IMR-90 (cell line): ENCODE measurements around the gene CASP6. TPM values are rescaled to one million over a fixed set of nuclear protein-coding genes. Genes with fewer than 3 reads are reported as not detected.

Source experiments
- ATAC-seq: fragments of 200-7000 bp; cut with Tn5 transposase; 2 replicates; pipeline ENCODE4 v1.9.1; 2020; ENCODE audit warnings: low read depth, mild to moderate bottlenecking, moderate library complexity
- BruUV-seq: library from RNA; stranded (reverse); fragments of 400-500 nt; replicated peaks from 2 replicates; lab custom pipeline; 2021; lab: Mats Ljungman, UMichigan
- CTCF ChIA-PET: fragments of 300-600 bp; formaldehyde crosslinking; extraction: SDS; loops from one replicate; lab custom pipeline; 2021; ENCODE audit warnings: antibody characterized with exemption; lab: Yijun Ruan, JAX
- POLR2A ChIA-PET: fragments of 300-600 bp; sonication (Branson Sonifier 250); formaldehyde crosslinking; loops from one replicate; lab custom pipeline; 2022; ENCODE audit warnings: antibody characterized with exemption; ENCODE audit not compliant: unreplicated experiment; lab: Charles Lee
- DNase-seq: peaks from one replicate; pipeline ENCODE4 v3.0.0; 2013
- H2AFZ ChIP-seq: replicated peaks from 2 replicates; pipeline ENCODE3; 2013; ENCODE audit warnings: low read length, mild to moderate bottlenecking; ENCODE audit not compliant: poor library complexity
- H2AK5ac ChIP-seq: 2 replicates; pipeline ENCODE4 v1.6.1; 2013; ENCODE audit warnings: low read depth, low read length, inconsistent platforms
- H2AK9ac ChIP-seq: replicated peaks from 2 replicates; pipeline ENCODE3; 2013; ENCODE audit warnings: mild to moderate bottlenecking, low read depth, low read length, moderate library complexity; ENCODE audit not compliant: poor library complexity
- H2BK120ac ChIP-seq: 2 replicates; pipeline ENCODE4 v1.6.1; 2013; ENCODE audit warnings: low read depth, low read length, inconsistent platforms
- H2BK15ac ChIP-seq: 3 replicates; pipeline ENCODE4 v1.6.1; 2013; ENCODE audit warnings: low read depth, low read length, inconsistent platforms
- H2BK20ac ChIP-seq: 2 replicates; pipeline ENCODE4 v1.6.1; 2013; ENCODE audit warnings: low read depth, mild to moderate bottlenecking, inconsistent platforms, low read length, moderate library complexity
- H2BK5ac ChIP-seq: 2 replicates; pipeline ENCODE4 v1.6.1; 2013; ENCODE audit warnings: mild to moderate bottlenecking, low read depth, low read length, inconsistent platforms; ENCODE audit not compliant: poor library complexity, severe bottlenecking
- H3K14ac ChIP-seq: replicated peaks from 2 replicates; pipeline ENCODE4 v1.6.1; 2013; ENCODE audit warnings: low read depth, low read length, inconsistent platforms
- H3K18ac ChIP-seq: 2 replicates; pipeline ENCODE4 v1.6.1; 2013; ENCODE audit warnings: low read depth, low read length, control low read depth
- H3K23ac ChIP-seq: 2 replicates; pipeline ENCODE4 v1.6.1; 2013; ENCODE audit warnings: low read depth, low read length, inconsistent platforms
- H3K27ac ChIP-seq: 2 replicates; pipeline ENCODE4 v1.5.1; 2013; ENCODE audit warnings: mild to moderate bottlenecking, control low read depth, low read length; ENCODE audit not compliant: insufficient read depth
- H3K27me3 ChIP-seq: 2 replicates; pipeline ENCODE4 v1.6.1; 2013; ENCODE audit warnings: low read length; ENCODE audit not compliant: control insufficient read depth, insufficient read depth
- H3K36me3 ChIP-seq: 2 replicates; pipeline ENCODE4 v1.6.1; 2013; ENCODE audit warnings: low read length, mixed read lengths; ENCODE audit not compliant: control insufficient read depth, insufficient read depth
- H3K4ac ChIP-seq: 2 replicates; pipeline ENCODE4 v1.6.1; 2013; ENCODE audit warnings: low read depth, low read length, inconsistent platforms
- H3K4me1 ChIP-seq: 2 replicates; pipeline ENCODE4 v1.6.1; 2013; ENCODE audit warnings: low read length, mixed read lengths; ENCODE audit not compliant: control insufficient read depth, insufficient read depth
- H3K4me2 ChIP-seq: 2 replicates; pipeline ENCODE4 v1.6.1; 2013; ENCODE audit warnings: low read depth, mild to moderate bottlenecking, control low read depth, low read length, moderate library complexity
- H3K4me3 ChIP-seq: 2 replicates; pipeline ENCODE4 v1.5.1; 2013; ENCODE audit warnings: low read depth, mild to moderate bottlenecking, control low read depth, low read length, moderate library complexity; ENCODE audit not compliant: insufficient read depth
- H3K56ac ChIP-seq: 2 replicates; pipeline ENCODE4 v1.6.1; 2013; ENCODE audit warnings: low read length, inconsistent platforms; ENCODE audit not compliant: insufficient read depth; ENCODE audit errors: extremely low read depth
- H3K79me1 ChIP-seq, 2 experiments: 2 replicates each; pipeline ENCODE4 v1.6.1; 2013; ENCODE audit warnings: low read length in 2 of 2, inconsistent platforms in 1 of 2, low read depth in 1 of 2
- H3K9ac ChIP-seq: 2 replicates; pipeline ENCODE4 v1.6.1; 2013; ENCODE audit warnings: low read depth, low read length, control low read depth
- H3K9me1 ChIP-seq: 2 replicates; pipeline ENCODE4 v1.6.1; 2013; ENCODE audit warnings: low read length, inconsistent platforms; ENCODE audit not compliant: insufficient read depth
- H3K9me3 ChIP-seq: 2 replicates; pipeline ENCODE4 v1.6.1; 2013; ENCODE audit warnings: low read length; ENCODE audit not compliant: control insufficient read depth, insufficient read depth
- H4K20me1 ChIP-seq: 2 replicates; pipeline ENCODE4 v1.6.1; 2013; ENCODE audit warnings: low read length, inconsistent platforms; ENCODE audit not compliant: insufficient read depth
- H4K5ac ChIP-seq: 2 replicates; pipeline ENCODE4 v1.6.1; 2013; ENCODE audit warnings: mild to moderate bottlenecking, low read depth, low read length, control low read depth
- H4K8ac ChIP-seq, 2 experiments: 2 replicates each; pipeline ENCODE4 v1.6.1; 2013; ENCODE audit warnings: low read depth in 2 of 2, low read length in 2 of 2, control low read depth in 1 of 2, inconsistent platforms in 1 of 2
- H4K91ac ChIP-seq: 2 replicates; pipeline ENCODE4 v1.6.1; 2013; ENCODE audit warnings: low read depth, low read length, inconsistent platforms; ENCODE audit not compliant: insufficient read depth
- CEBPB ChIP-seq: IDR thresholded peaks from 2 replicates; pipeline ENCODE4 v1.6.1; 2012; ENCODE audit warnings: low read depth, low read length, improper control_type of control experiment
- CHD1 ChIP-seq: IDR thresholded peaks from 2 replicates; pipeline ENCODE4 v1.6.1; 2012; ENCODE audit warnings: low read depth, low read length, improper control_type of control experiment
- FOS ChIP-seq: fragments of 150-350 bp; IDR thresholded peaks from 2 replicates; pipeline ENCODE4 v1.6.1; 2016; ENCODE audit warnings: low read depth, low read length
- MAFK ChIP-seq: IDR thresholded peaks from 2 replicates; pipeline ENCODE4 v1.6.1; 2012; ENCODE audit warnings: low read depth, low read length, improper control_type of control experiment
- MAZ ChIP-seq: IDR thresholded peaks from 2 replicates; pipeline ENCODE4 v1.6.1; 2012; ENCODE audit warnings: low read depth, mild to moderate bottlenecking, low read length, improper control_type of control experiment, moderate library complexity, borderline replicate concordance
- MXI1 ChIP-seq: IDR thresholded peaks from 2 replicates; pipeline ENCODE4 v1.6.1; 2012; ENCODE audit warnings: low read depth, mild to moderate bottlenecking, low read length, moderate library complexity, borderline replicate concordance
- NFE2L2 ChIP-seq: fragments of 150-350 bp; IDR thresholded peaks from 2 replicates; pipeline ENCODE4 v1.6.1; 2016; ENCODE audit warnings: low read depth, mild to moderate bottlenecking, low read length
- POLR2A ChIP-seq: IDR thresholded peaks from 2 replicates; pipeline ENCODE4 v1.6.1; 2012; ENCODE audit warnings: mild to moderate bottlenecking, low read depth, low read length
- RCOR1 ChIP-seq: IDR thresholded peaks from 2 replicates; pipeline ENCODE4 v1.6.1; 2012; ENCODE audit warnings: mild to moderate bottlenecking, low read length, improper control_type of control experiment; ENCODE audit not compliant: insufficient replicate concordance
- RFX5 ChIP-seq: IDR thresholded peaks from 2 replicates; pipeline ENCODE4 v1.8.0; 2012; ENCODE audit warnings: low read depth, mild to moderate bottlenecking, low read length, moderate library complexity
- WGBS, 2 experiments: methylation state at CpG; one replicate each; pipeline versions ENCODE4 v1.1.5 to v1.1.7; 2013; ENCODE audit warnings: missing lambda C conversion rate in 2 of 2; ENCODE audit not compliant: insufficient read length in 1 of 2; ENCODE audit errors: extremely low coverage in 2 of 2; 5-methylcytosine and 5-hydroxymethylcytosine counted together
- dilution Hi-C: fragments of 300-500 bp; cut with HindIII; formaldehyde crosslinking; loops from one replicate; pipeline ENCODE4 v1.14.3; 2018; ENCODE audit warnings: low sequenced_read_pairs; ENCODE audit not compliant: unreplicated experiment
- in situ Hi-C: fragments of 300-500 bp; cut with MboI; formaldehyde crosslinking; loops from 3 replicates; pipeline ENCODE4 v1.14.3; 2019; ENCODE audit warnings: low sequenced_read_pairs, inconsistent platforms, mixed read lengths
- intact Hi-C: fragments of 100-400 bp; cut with micrococcal nuclease; formaldehyde crosslinking; loops from 2 replicates; pipeline ENCODE4 v1.10.0; 2022
- microRNA-seq, 2 experiments: library from miRNA; stranded (forward) in 1 of 2; unstranded in 1 of 2; fragments of 10-50 nt in 1 of 2; fragments of <30 nt in 1 of 2; gene quantifications in 1 of 2; microRNA quantifications in 1 of 2; one replicate each; pipeline versions ENCODE3 to v1.1.0; 2013 to 2020; ENCODE audit not compliant: insufficient read depth in 1 of 2, insufficient read length in 1 of 2, unreplicated experiment in 1 of 2
- polyA plus RNA-seq, 3 experiments: library from polyadenylated mRNA; depleted of rRNA; stranded (reverse); fragments of >200 nt; gene quantifications; 2 replicates each; pipeline ENCODE4 v1.2.3, GENCODE V29; 2012; ENCODE audit warnings: low replicate concordance in 1 of 3
- small RNA-seq, 5 experiments: library from RNA; depleted of rRNA; stranded (forward); fragments of <200 nt; gene quantifications; one replicate each; pipeline ENCODE3, GENCODE V24; 2012
- total RNA-seq: library from RNA; depleted of rRNA; stranded (reverse); fragments of >200 nt; gene quantifications from 2 replicates; pipeline ENCODE4 v1.2.3, GENCODE V29; 2012; rRNA removed
- TF ChIP-seq, protein P1 (sequence below): fragments of 150-350 bp; IDR thresholded peaks from 2 replicates; pipeline ENCODE4 v1.6.1; 2017; ENCODE audit warnings: mild to moderate bottlenecking, antibody characterized with exemption, low read length, low read depth

The CASP6 gene
- total and polyA plus RNA-seq, 2 of the 4 experiments (the other 2 are of a cell fraction), result 25.0 to 44.1 TPM

DNA sequence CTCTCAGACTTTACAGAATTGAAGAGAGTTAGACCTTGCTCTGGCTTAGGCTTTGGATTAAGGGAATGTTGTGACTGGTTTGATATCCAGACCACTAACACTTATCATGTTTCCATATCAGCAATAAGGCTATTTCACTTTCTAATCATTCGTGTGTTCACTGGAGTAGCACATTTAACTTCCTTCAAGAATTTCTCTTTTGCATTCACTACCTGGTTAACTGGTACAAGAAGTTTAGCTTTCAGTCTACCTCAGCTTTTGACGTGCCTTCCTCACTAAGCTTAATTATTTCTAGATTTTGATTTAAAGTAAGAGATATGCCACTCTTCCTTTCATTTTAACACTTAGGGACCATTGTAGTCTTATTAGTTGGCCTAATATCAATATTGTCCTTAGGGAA lies 62.6 kb downstream of the CASP6 start:
- no peak for ATAC-seq

More for the DNA sequence above, 62.6 kb downstream of the CASP6 start:
- no peak overlapping the region for H3K56ac ChIP-seq
- intact Hi-C loops (no loop called here), dilution Hi-C loops (no loop called here), in situ Hi-C loops (no loop called here)
- ChIA-PET CTCF (no interaction called here), POLR2A (no interaction called here)
- H2AK5ac ChIP-seq, result no peak overlapping the region
- no peak overlapping the region for H3K9ac ChIP-seq
- no peaks in the 10 kb centered on the region for H3K36me3 ChIP-seq
- H4K5ac ChIP-seq, result no peak overlapping the region
- H3K18ac ChIP-seq, result no peak overlapping the region
- no peak overlapping the region for H4K91ac ChIP-seq
- TF ChIP-seq NFE2L2, result no peak
- TF ChIP-seq MAZ, result no peak
- no peak for TF ChIP-seq POLR2A
- TF ChIP-seq CEBPB, result no peak
- TF ChIP-seq MXI1, result no peak
- no peak for TF ChIP-seq CHD1
- TF ChIP-seq MAFK, result no peak
- no peak for TF ChIP-seq FOS
- TF ChIP-seq RFX5, result no peak
- TF ChIP-seq, protein P1, sequence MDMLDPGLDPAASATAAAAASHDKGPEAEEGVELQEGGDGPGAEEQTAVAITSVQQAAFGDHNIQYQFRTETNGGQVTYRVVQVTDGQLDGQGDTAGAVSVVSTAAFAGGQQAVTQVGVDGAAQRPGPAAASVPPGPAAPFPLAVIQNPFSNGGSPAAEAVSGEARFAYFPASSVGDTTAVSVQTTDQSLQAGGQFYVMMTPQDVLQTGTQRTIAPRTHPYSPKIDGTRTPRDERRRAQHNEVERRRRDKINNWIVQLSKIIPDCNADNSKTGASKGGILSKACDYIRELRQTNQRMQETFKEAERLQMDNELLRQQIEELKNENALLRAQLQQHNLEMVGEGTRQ, result no peak
- no peak for TF ChIP-seq RCOR1
- no peak overlapping the region for H2AK9ac ChIP-seq
- H3K79me1 ChIP-seq, result no peaks in the 10 kb centered on the region
- no peak for DNase-seq
- no peak overlapping the region for H3K4me3 ChIP-seq
- H3K4ac ChIP-seq, result no peak overlapping the region
- H2BK15ac ChIP-seq, result no peak overlapping the region
- no peak overlapping the region for H3K23ac ChIP-seq
- no peak overlapping the region for H3K27ac ChIP-seq
- no peak overlapping the region for H2BK5ac ChIP-seq
- no peaks in the 10 kb centered on the region for H3K4me1 ChIP-seq
- H2BK120ac ChIP-seq, result no peak overlapping the region
- H2AFZ ChIP-seq, result no peak overlapping the region
- no peaks in the 10 kb centered on the region for H3K9me1 ChIP-seq
- H2BK20ac ChIP-seq, result no peak overlapping the region
- no peaks in the 10 kb centered on the region for H4K20me1 ChIP-seq
- no TSS peak for BruUV-seq
- no CpG with 5 or more reads among the region's 2 CpGs for WGBS, 2 experiments
- no peak overlapping the region for H3K14ac ChIP-seq
- no peak overlapping the region for H3K4me2 ChIP-seq
- H3K9me3 ChIP-seq, result no peaks in the 10 kb centered on the region
- no peak overlapping the region for H4K8ac ChIP-seq
- H3K27me3 ChIP-seq, result no peaks in the 10 kb centered on the region

Small RNA genes within 50 kb of the gene (microRNA-seq; reads per million reads assigned to microRNA genes)
- not detected for gene HIGD1AP14 (ENCODE audit: insufficient read depth, insufficient read length)

Small RNA genes within 50 kb of the gene (small RNA-seq; reads per million reads assigned to genes)
- 0 reads per million in 5 experiments for gene HIGD1AP14

Other genes with a start within 250 kb of the CASP6 start
- gene MCUB, start 143.2 kb downstream of the CASP6 start, total RNA-seq, result 20.4 and 21.4 TPM in 2 replicates
- gene MCUB, start 143.2 kb downstream of the CASP6 start, polyA plus RNA-seq (2012; rRNA removed), result 18.5 and 22.9 TPM in 2 replicates
- 8.9 and 17.4 TPM in 2 replicates for gene PLA2G12A, start 26.6 kb upstream of the CASP6 start, total RNA-seq
- gene PLA2G12A, start 26.6 kb upstream of the CASP6 start, polyA plus RNA-seq (2012; rRNA removed), result 10.3 and 12.0 TPM in 2 replicates
- gene CFI, start 98.6 kb upstream of the CASP6 start, total RNA-seq, result 0.18 and 0.28 TPM in 2 replicates
- 0.10 and 0.12 TPM in 2 replicates for gene CFI, start 98.6 kb upstream of the CASP6 start, polyA plus RNA-seq (2012; rRNA removed)
- gene GAR1, start 112.3 kb upstream of the CASP6 start, total RNA-seq, result 1.1 and 4.4 TPM in 2 replicates
- 18.2 and 22.0 TPM in 2 replicates for gene GAR1, start 112.3 kb upstream of the CASP6 start, polyA plus RNA-seq (2012; rRNA removed)
- gene RRH, start 124.5 kb upstream of the CASP6 start, total RNA-seq, result not detected in 2 replicates
- 0.05 and 0.11 TPM in 2 replicates for gene RRH, start 124.5 kb upstream of the CASP6 start, polyA plus RNA-seq (2012; rRNA removed)
- gene LRIT3, start 144.7 kb upstream of the CASP6 start, total RNA-seq, result not detected in 2 replicates
- 0.02 TPM in 1 of 2 replicates, not detected in the other for gene LRIT3, start 144.7 kb upstream of the CASP6 start, polyA plus RNA-seq (2012; rRNA removed)
- gene EGF, start 209.4 kb upstream of the CASP6 start, total RNA-seq, result 2.2 and 4.2 TPM in 2 replicates
- 1.7 TPM in 2 replicates for gene EGF, start 209.4 kb upstream of the CASP6 start, polyA plus RNA-seq (2012; rRNA removed)